CD4-positive, alpha-beta T cell treated with Interferon alpha-2 for 1 hour (primary cell): ENCODE results near the gene AMER2.

Experiments used
- DNase-seq, 2 donors: peaks; one replicate each; pipeline ENCODE4 v3.0.0-alpha.2; 2020 to 2022

AMER2 gene, protein sequence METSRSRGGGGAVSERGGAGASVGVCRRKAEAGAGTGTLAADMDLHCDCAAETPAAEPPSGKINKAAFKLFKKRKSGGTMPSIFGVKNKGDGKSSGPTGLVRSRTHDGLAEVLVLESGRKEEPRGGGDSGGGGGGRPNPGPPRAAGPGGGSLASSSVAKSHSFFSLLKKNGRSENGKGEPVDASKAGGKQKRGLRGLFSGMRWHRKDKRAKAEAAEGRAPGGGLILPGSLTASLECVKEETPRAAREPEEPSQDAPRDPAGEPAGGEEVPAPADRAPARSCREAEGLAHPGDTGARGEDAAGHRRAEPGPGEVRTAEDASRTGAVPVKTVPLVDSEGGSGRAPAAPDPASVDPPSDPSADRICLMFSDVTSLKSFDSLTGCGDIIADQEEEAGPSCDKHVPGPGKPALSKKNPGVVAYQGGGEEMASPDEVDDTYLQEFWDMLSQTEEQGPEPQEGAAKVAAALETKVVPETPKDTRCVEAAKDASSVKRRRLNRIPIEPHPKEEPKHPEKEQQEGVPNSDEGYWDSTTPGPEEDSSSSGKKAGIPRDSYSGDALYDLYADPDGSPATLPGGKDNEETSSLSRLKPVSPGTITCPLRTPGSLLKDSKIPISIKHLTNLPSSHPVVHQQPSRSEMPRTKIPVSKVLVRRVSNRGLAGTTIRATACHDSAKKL

GRCh38 chr13:25171517-25172302, at the start of gene AMER2:
Gene AMER2 (minus strand): TSS chr13:25172288. CDS start chr13:25171619, 669 bp downstream.
- no peak for DNase-seq

DNA sequence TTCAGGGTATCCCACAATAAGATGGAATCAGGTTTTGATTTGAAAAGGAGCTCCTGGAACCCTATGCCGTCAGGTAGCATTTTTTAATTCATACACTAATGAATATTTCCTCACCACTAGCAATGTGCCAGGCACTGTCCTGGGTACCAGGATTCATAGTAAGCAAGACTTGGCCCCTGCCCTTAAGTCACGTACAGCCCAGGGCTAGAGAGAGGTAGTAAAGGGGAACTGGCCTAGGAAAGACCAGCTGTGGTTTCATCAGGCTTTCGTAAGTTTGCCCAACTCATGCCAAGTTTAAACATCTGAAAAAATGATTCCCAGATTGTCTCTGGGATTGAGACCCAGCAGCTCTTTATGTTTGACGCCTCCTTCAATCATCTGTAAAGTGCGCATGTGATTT, 45.9 kb upstream of the AMER2 start:
- DNase-seq: no peak

DNA sequence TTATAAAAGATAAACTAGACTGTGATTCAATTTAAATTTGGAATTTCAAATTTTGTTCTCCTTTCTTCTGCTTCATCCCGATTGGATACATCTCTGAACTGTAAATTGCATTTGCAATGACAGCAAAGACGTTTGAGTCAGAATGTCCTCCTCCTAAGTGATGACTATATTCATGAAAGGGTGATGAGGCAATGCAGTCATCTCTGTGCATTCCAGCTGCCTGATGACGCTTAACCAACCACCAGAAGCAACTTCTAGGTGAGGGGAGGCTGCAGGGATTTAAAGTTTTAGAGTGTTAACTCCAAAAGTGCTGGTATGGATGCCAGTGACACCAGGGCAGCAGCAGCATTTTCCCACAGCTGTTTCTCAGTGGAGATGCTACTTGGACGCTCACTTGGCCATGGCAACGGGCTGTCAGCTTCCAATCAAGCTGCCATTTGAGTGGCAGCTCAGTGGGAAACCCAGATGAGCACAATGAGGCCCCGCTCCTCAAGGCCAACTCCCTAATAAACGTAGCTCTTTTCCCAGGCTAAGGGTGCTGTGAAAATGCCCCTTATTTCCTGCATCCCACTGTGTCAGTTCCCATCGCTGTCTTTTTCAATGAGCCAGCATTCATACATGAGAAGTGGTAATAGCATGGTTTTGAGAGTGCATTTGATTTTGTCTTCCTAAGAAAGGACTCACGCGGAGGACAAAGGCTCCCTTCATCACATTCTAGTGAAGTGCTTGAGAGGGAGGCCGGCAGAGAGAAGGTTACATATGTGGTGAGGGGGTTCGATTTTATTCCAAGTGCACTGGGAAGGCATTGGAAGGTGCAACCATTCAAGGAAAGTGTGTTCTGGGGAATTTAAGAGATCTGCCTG, 45.2 kb upstream of the AMER2 start:
- DNase-seq: no peak

DNA sequence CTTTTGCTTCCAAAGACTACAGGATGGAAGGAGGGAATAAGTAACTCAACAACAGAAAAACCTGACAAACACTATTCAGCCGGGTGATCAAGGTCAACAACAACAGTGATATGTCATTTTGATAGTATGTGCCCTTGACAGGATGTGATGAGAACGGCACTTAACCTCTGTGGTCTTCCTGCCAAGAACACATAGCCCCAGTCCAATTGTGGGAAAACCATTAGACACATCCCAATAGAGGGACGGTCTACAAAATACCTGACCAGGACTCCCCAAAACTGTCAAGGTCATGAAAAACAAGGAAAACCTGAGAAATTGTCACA, 43.1 kb upstream of the AMER2 start:
- DNase-seq: no peak

DNA sequence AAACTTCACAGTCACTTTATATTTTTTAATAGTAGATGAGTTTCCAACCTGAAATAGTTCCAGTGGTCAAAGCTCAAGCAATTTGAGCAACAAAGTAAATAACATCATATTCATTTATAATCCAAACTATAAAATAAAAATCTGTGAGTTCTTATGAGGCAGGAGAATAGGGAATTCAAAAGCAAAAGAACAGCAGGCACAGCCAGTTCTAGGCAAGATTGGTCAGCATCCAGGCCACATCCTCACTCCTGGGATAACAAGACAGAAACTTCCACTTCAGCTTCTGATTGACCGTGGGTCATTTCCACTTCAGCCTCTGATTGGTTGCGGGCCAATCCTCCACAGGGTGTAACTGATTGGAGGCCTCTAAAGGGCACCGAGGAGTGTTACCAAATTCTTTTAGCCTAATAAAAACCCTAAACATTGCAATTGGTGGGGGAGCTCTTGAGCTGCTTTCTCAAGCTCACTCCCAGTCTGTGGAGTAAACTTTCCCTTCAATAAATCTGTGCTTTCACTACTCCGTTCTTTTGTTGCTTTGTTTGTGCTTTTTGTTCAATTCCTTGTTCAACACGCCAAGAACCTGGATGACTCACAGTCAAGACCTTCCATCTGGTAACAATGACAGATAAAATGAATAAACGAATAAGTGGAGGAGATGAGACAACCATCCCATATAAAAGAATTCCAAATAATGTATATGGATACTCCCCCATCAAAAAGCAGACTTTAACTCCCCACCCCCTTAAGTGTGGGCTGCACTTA, 42.6 kb upstream of the AMER2 start:
- no peak for DNase-seq

GRCh38 chr13:25213715-25214114, 41.6 kb upstream of the AMER2 start:
- no peak for DNase-seq

- no peak for DNase-seq
Measured at GRCh38 chr13:25210842-25211569, 38.9 kb upstream of the AMER2 start.

- no peak for DNase-seq
Measured at GRCh38 chr13:25207291-25207810, 35.3 kb upstream of the AMER2 start.

DNA sequence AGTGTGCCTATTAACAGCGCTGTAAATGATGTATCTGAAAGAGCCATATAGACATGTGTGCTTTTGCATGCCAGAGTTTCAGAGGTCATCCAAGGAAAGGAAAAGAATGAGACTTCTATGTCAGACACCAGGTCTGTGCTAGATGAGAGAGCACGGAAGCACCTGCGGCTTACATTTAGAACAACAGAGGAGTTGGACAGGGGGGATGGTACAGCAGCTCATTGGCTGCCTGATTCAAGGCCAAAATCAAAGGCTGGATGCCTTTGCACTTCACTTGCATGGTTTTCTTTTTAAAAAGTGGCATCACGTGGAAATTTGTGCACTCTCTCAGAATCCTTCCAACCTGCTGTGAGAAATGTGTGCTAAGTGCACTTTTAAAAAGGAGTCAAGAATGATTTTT, 32.8 kb upstream of the AMER2 start:
- DNase-seq: no peak

- no peak for DNase-seq
Measured at GRCh38 chr13:25203127-25203740, 31.1 kb upstream of the AMER2 start.

GRCh38 chr13:25200783-25201182, 28.7 kb upstream of the AMER2 start:
- DNase-seq: no peak

- DNase-seq: no peak
Measured at GRCh38 chr13:25198647-25199046, 26.6 kb upstream of the AMER2 start.

DNA sequence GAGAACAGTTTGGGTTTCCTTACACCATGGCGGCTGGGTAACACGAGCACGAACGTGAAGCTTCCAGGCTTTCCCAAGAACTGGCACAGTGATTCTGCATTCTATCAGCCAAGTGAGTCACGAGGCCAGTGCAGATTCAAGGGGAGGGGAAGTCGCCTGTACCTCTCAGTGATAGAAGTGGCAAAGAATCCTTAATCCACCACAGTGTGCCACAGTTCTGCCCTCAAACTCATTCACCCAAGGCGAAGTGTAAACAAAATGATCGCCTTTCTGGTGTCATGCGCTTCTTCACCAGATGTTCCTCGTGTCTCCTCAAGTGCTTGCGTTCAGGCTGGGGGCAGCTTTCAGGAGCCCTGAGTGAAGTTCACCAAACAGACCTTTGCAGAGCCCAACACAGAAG, 24.9 kb upstream of the AMER2 start:
- DNase-seq: no peak

DNA sequence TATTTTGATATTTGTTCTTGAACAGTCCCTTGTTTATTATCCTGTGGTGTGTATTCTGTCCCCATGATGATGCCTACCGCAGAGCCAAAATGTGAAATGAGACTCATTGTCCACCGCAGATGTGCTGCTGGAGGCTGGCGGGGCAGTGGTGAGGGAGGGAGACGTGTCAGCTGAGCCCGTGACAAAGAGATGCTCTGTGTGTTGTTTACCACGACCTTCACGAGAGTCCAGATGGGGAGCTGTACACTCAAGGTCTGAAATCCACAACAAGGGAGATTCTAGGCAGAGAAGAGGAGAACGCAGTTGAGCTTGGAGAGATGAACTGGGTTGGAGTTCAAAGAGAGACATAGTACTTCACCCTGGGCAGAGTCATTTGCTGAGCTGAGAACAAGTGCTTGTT, 20.8 kb upstream of the AMER2 start:
- no peak for DNase-seq

- DNase-seq: no peak
Measured at GRCh38 chr13:25192489-25192888, 20.4 kb upstream of the AMER2 start.

GRCh38 chr13:25192052-25192451, 20.0 kb upstream of the AMER2 start:
- DNase-seq: no peak

DNA sequence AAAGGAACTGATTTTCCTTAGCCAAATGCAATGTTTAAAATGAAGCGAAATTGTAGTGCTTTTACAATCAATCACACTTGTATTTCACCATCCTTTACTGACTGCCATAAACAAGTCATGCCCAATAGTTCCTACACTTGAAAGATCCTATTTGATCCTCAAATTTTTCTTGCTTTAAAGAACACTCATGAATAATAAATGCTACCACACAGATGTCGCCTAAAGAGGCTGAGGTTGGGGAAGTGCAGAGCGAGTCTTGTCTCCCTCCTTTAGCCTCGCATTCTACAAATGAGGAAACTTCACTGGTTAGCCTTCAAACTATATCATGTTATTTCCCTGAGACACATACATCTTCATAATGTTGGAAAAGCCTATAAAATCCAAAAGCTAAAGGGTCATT, 18.7 kb upstream of the AMER2 start:
- no peak for DNase-seq

DNA sequence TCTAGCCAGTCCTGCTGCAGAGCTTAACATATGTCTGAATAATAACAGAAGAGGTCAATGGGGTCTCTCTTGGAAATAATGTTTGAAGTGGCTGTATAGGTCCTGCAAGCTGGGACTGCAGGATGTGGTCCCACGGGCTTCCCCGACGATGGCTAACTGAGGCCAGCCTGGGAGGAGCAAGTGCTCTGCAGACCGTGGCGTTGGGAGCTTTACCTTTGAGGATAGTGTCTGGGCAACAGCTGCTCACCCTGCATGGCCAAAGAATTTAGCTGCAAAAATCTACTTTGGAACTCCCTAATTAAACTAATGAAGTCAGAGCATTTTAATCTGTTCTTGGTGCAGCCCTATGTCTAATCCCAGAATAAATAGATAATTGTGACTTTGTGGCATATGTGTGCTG, 18.2 kb upstream of the AMER2 start:
- no peak for DNase-seq

DNA sequence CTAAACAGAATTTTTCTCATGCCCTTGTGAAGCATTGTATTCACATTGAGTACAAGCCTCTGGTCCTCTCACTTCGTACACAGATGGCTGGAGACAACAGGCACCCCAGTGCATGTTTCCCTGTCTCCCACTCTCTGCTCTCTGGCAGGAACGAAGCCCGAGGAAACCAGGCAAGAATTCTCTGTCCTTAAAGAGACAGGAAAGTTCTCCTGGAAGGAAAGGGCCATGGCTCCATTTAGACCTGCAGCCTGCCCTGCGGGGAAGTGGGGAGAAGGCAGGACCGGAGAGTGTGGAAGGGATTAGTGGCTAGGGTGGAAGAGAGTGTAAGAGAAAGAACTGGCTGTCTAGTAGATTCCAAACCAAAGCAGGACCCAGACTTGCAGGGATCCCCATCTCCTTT, 15.5 kb upstream of the AMER2 start:
- no peak for DNase-seq

DNA sequence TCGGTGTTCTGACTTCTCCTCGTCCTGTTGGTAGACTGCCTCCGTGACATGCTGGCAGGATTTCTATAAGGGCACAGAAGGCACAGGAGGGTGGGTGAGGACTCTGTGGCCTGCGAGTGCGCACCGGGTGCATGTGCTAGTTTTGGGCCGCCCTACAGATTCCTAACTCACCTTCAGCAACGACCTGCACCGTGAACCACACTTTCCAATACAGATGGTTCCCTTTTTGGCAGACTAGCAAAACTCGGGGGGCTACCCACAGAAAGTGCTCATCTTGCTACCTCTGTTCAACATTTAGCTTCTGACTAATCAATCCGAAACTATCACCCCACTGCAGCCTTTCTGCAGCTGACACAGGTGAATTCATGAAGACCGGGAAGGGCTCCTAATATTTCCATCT, 14.1 kb upstream of the AMER2 start:
- DNase-seq: no peak

- no peak for DNase-seq
Measured at GRCh38 chr13:25181597-25181996, 9.5 kb upstream of the AMER2 start.
